H1 (cell line): Measurements from ENCODE around the gene BAIAP2L2. TPM values are rescaled to one million over a fixed set of nuclear protein-coding genes. Genes with fewer than 3 reads are reported as not detected.
A peak's percentile ranks its signal among the peaks of the same experiment; 100 is the strongest.

Experiments
- CTCF ChIA-PET: fragments of 300-600 bp; sonication (Branson Sonifier 250); formaldehyde crosslinking; loops from one replicate; lab custom pipeline; 2021; ENCODE audit not compliant: partially characterized antibody; lab: Charles Lee
- POLR2A ChIA-PET: fragments of 300-600 bp; sonication (Branson Sonifier 250); formaldehyde crosslinking; loops from one replicate; lab custom pipeline; 2021; ENCODE audit warnings: inconsistent platforms; ENCODE audit not compliant: partially characterized antibody; lab: Charles Lee
- DNase-seq, 2 experiments: peaks; one replicate each; pipeline versions ENCODE4 v3.0.0 to v3.0.0-alpha.2; 2010 to 2022; ENCODE audit warnings: low spot score in 2 of 2, low read depth in 1 of 2, mixed read lengths in 1 of 2
- FAIRE-seq: peaks from 2 replicates; lab custom pipeline; 2011; peaks lifted over from hg19 to GRCh38; lab: Jason Lieb, UNC
- H2AFZ ChIP-seq: 2 replicates; pipeline ENCODE4 v1.8.1; 2012; ENCODE audit warnings: low read length, inconsistent platforms
- H2AK5ac ChIP-seq: 2 replicates; pipeline ENCODE4 v1.6.1; 2013; ENCODE audit warnings: low read depth, low read length
- H2BK120ac ChIP-seq: replicated peaks from 2 replicates; pipeline ENCODE3; 2013; ENCODE audit warnings: low read depth, low read length, inconsistent platforms
- H2BK12ac ChIP-seq: 2 replicates; pipeline ENCODE4 v1.6.1; 2013; ENCODE audit warnings: low read depth, low read length
- H2BK15ac ChIP-seq: 2 replicates; pipeline ENCODE4 v1.6.1; 2013; ENCODE audit warnings: low read length
- H2BK20ac ChIP-seq: 2 replicates; pipeline ENCODE4 v1.6.1; 2013; ENCODE audit warnings: low read length
- H2BK5ac ChIP-seq: 2 replicates; pipeline ENCODE4 v1.6.1; 2013; ENCODE audit warnings: low read depth, low read length
- H3K14ac ChIP-seq: 2 replicates; pipeline ENCODE4 v1.6.1; 2013; ENCODE audit warnings: inconsistent platforms; ENCODE audit not compliant: insufficient read length
- H3K18ac ChIP-seq: 2 replicates; pipeline ENCODE4 v1.6.1; 2013; ENCODE audit warnings: low read length; ENCODE audit errors: extremely low read depth
- H3K23ac ChIP-seq: 2 replicates; pipeline ENCODE4 v1.6.1; 2013; ENCODE audit warnings: inconsistent platforms; ENCODE audit not compliant: insufficient read length
- H3K23me2 ChIP-seq: 2 replicates; pipeline ENCODE4 v1.6.1; 2013; ENCODE audit warnings: low read depth, low read length
- H3K27ac ChIP-seq: 2 replicates; pipeline ENCODE4 v1.6.1; 2011; ENCODE audit warnings: low read depth, low read length, inconsistent platforms
- H3K27me3 ChIP-seq, 4 experiments: replicated peaks in 1 of 4; 1 replicate in 1 of 4; 2 replicates in 3 of 4; pipeline versions ENCODE4 v1.6.1 to v1.8.1; 2011 to 2013; ENCODE audit warnings: low read length in 3 of 4, mild to moderate bottlenecking in 3 of 4, inconsistent platforms in 2 of 4, mixed read lengths in 2 of 4, moderate library complexity in 1 of 4; ENCODE audit not compliant: control insufficient read depth in 3 of 4, insufficient read depth in 3 of 4; ENCODE audit errors: extremely low read depth in 1 of 4
- H3K36me3 ChIP-seq, 4 experiments: 2 replicates each; pipeline versions ENCODE4 v1.6.1 to v1.8.1; 2011 to 2013; ENCODE audit warnings: mild to moderate bottlenecking in 4 of 4, low read length in 3 of 4, moderate library complexity in 2 of 4, control low read depth in 1 of 4, inconsistent platforms in 1 of 4; ENCODE audit not compliant: insufficient read depth in 4 of 4, control insufficient read depth in 2 of 4
- H3K4ac ChIP-seq: replicated peaks from 2 replicates; pipeline ENCODE3; 2013; ENCODE audit warnings: low read length, low read depth, mixed read lengths, inconsistent platforms; ENCODE audit not compliant: insufficient read length
- H3K4me1 ChIP-seq, 4 experiments: replicated peaks in 1 of 4; 1 replicate in 1 of 4; 2 replicates in 3 of 4; pipeline versions ENCODE4 v1.6.1 to v1.8.1; 2011 to 2013; ENCODE audit warnings: low read length in 3 of 4, inconsistent platforms in 2 of 4, mixed read lengths in 1 of 4; ENCODE audit not compliant: insufficient read depth in 4 of 4, control insufficient read depth in 3 of 4
- H3K4me2 ChIP-seq, 2 experiments: 2 replicates each; pipeline versions ENCODE4 v1.6.1 to v1.8.1; 2011 to 2013; ENCODE audit warnings: low read depth in 2 of 2, low read length in 2 of 2, control low read depth in 1 of 2, inconsistent platforms in 1 of 2, mild to moderate bottlenecking in 1 of 2; ENCODE audit not compliant: insufficient read depth in 1 of 2
- H3K4me3 ChIP-seq, 4 experiments: fragments of 200-600, 300-600 bp in 1 of 4; sonication (generic), shearing (Covaris generic), sonication (Bioruptor Twin) in 1 of 4; 2 replicates each; pipeline versions ENCODE4 v1.5.1 to v1.8.1; 2011 to 2016; ENCODE audit warnings: low read length in 4 of 4, low read depth in 3 of 4, control low read depth in 2 of 4, inconsistent platforms in 2 of 4, mild to moderate bottlenecking in 2 of 4, mixed read lengths in 1 of 4, moderate library complexity in 1 of 4; ENCODE audit not compliant: insufficient read depth in 2 of 4; ENCODE audit errors: extremely low read depth in 1 of 4
- H3K56ac ChIP-seq: replicated peaks from 2 replicates; pipeline ENCODE3; 2013; ENCODE audit warnings: low read depth, mild to moderate bottlenecking, mixed read lengths, low read length, inconsistent platforms; ENCODE audit not compliant: insufficient read length
- H3K79me1 ChIP-seq: 2 replicates; pipeline ENCODE4 v1.6.1; 2013; ENCODE audit warnings: low read depth, low read length, control low read depth
- H3K79me2 ChIP-seq, 2 experiments: 2 replicates each; pipeline versions ENCODE4 v1.6.1 to v1.8.1; 2012 to 2013; ENCODE audit warnings: low read length in 2 of 2, mild to moderate bottlenecking in 2 of 2, inconsistent platforms in 1 of 2; ENCODE audit not compliant: insufficient read depth in 2 of 2, control insufficient read depth in 1 of 2
- H3K9ac ChIP-seq, 4 experiments: replicated peaks in 1 of 4; 1 replicate in 1 of 4; 2 replicates in 3 of 4; pipeline versions ENCODE4 v1.6.1 to v1.8.1; 2011 to 2013; ENCODE audit warnings: low read depth in 3 of 4, low read length in 3 of 4, control low read depth in 2 of 4, mild to moderate bottlenecking in 2 of 4, moderate library complexity in 2 of 4, inconsistent platforms in 1 of 4; ENCODE audit errors: extremely low read depth in 1 of 4
- H3K9me3 ChIP-seq, 2 experiments: 2 replicates each; pipeline versions ENCODE4 v1.6.1 to v1.8.1; 2012 to 2013; ENCODE audit warnings: mild to moderate bottlenecking in 2 of 2, moderate library complexity in 2 of 2, control low read depth in 1 of 2, inconsistent platforms in 1 of 2, low read depth in 1 of 2, low read length in 1 of 2, mixed read lengths in 1 of 2; ENCODE audit not compliant: insufficient read depth in 2 of 2
- H4K20me1 ChIP-seq, 2 experiments: replicated peaks in 1 of 2; 2 replicates each; pipeline versions ENCODE3 to v1.8.1; 2011 to 2013; ENCODE audit warnings: inconsistent platforms in 2 of 2, low read length in 2 of 2, mild to moderate bottlenecking in 1 of 2; ENCODE audit not compliant: insufficient read depth in 2 of 2, control insufficient read depth in 1 of 2
- H4K5ac ChIP-seq: 2 replicates; pipeline ENCODE4 v1.6.1; 2013; ENCODE audit warnings: low read length, low read depth, mixed read lengths, inconsistent platforms; ENCODE audit not compliant: insufficient read length
- H4K8ac ChIP-seq: 2 replicates; pipeline ENCODE4 v1.8.0; 2013; ENCODE audit warnings: mild to moderate bottlenecking, moderate library complexity, low read length, inconsistent platforms; ENCODE audit not compliant: insufficient read depth; ENCODE audit errors: extremely low read depth
- H4K91ac ChIP-seq: replicated peaks from 2 replicates; pipeline ENCODE3; 2013; ENCODE audit warnings: low read length, mixed read lengths, inconsistent platforms; ENCODE audit not compliant: insufficient read length
- BRCA1 ChIP-seq: IDR thresholded peaks from 2 replicates; pipeline ENCODE4 v1.6.1; 2012; ENCODE audit warnings: low read depth, low read length, improper control_type of control experiment
- GABPA ChIP-seq: IDR thresholded peaks from 2 replicates; pipeline ENCODE4 v1.6.1; 2011; ENCODE audit warnings: mild to moderate bottlenecking, low read length, moderate library complexity, borderline replicate concordance; ENCODE audit not compliant: insufficient read depth
- JUN ChIP-seq: IDR thresholded peaks from 2 replicates; pipeline ENCODE4 v1.6.1; 2011; ENCODE audit warnings: low read depth, mild to moderate bottlenecking, improper control_type of control experiment, low read length
- MAFK ChIP-seq: IDR thresholded peaks from 2 replicates; pipeline ENCODE4 v1.6.1; 2012; ENCODE audit warnings: low read depth, mild to moderate bottlenecking, improper control_type of control experiment, low read length
- POLR2AphosphoS5 ChIP-seq: IDR thresholded peaks from 2 replicates; pipeline ENCODE4 v1.6.1; 2011; ENCODE audit warnings: low read depth, low read length
- POU5F1 ChIP-seq: IDR thresholded peaks from 2 replicates; pipeline ENCODE4 v1.6.1; 2011; ENCODE audit warnings: low read depth, mild to moderate bottlenecking, low read length, moderate library complexity
- RAD21 ChIP-seq, 2 experiments: IDR thresholded peaks in 1 of 2; conservative IDR thresholded peaks in 1 of 2; 2 replicates each; pipeline ENCODE4 v1.6.1; 2011; ENCODE audit warnings: low read depth in 2 of 2, low read length in 2 of 2, improper control_type of control experiment in 1 of 2, inconsistent platforms in 1 of 2, mild to moderate bottlenecking in 1 of 2, moderate library complexity in 1 of 2
- SIN3A ChIP-seq, 2 experiments: IDR thresholded peaks in 1 of 2; conservative IDR thresholded peaks in 1 of 2; 2 replicates each; pipeline ENCODE4 v1.6.1; 2011 to 2012; ENCODE audit warnings: low read length in 2 of 2, improper control_type of control experiment in 1 of 2, low read depth in 1 of 2, mild to moderate bottlenecking in 1 of 2
- SIX5 ChIP-seq: IDR thresholded peaks from 2 replicates; pipeline ENCODE4 v1.6.1; 2011; ENCODE audit warnings: mild to moderate bottlenecking, low read depth, low read length
- TAF1 ChIP-seq: IDR thresholded peaks from 2 replicates; pipeline ENCODE4 v1.6.1; 2011; ENCODE audit warnings: mild to moderate bottlenecking, low read depth, low read length
- TBP ChIP-seq: IDR thresholded peaks from 2 replicates; pipeline ENCODE4 v1.6.1; 2011; ENCODE audit warnings: low read depth, low read length, improper control_type of control experiment
- TCF12 ChIP-seq: IDR thresholded peaks from 2 replicates; pipeline ENCODE4 v1.6.1; 2011; ENCODE audit warnings: low read depth, mild to moderate bottlenecking, low read length
- YY1 ChIP-seq: IDR thresholded peaks from 2 replicates; pipeline ENCODE4 v1.6.1; 2011; ENCODE audit warnings: low read depth, mild to moderate bottlenecking, low read length
- WGBS, 2 experiments: shearing (Covaris generic) in 1 of 2; methylation state at CpG; one replicate each; pipeline versions ENCODE4 v1.1.6 to v1.1.7; 2013 to 2015; ENCODE audit warnings: low lambda C conversion rate in 2 of 2, mixed read lengths in 2 of 2, inconsistent platforms in 1 of 2, low coverage in 1 of 2, missing lambda C conversion rate in 1 of 2; ENCODE audit not compliant: insufficient replicate concordance in 2 of 2, insufficient coverage in 1 of 2, insufficient read length in 1 of 2; ENCODE audit errors: extremely low coverage in 1 of 2, missing lambda C conversion rate in 1 of 2; 5-methylcytosine and 5-hydroxymethylcytosine counted together
- polyA plus RNA-seq, 7 experiments: library from polyadenylated mRNA; depleted of rRNA in 3 of 7; stranded (reverse) in 5 of 7; unstranded in 2 of 7; fragments of >200 nt in 5 of 7; fragments of 200-250 nt in 2 of 7; gene quantifications; 1 replicate in 5 of 7; 2 replicates in 1 of 7; 4 replicates in 1 of 7; pipeline versions ENCODE4 v1.2.1 to v1.2.3, GENCODE V29; 2011 to 2013; ENCODE audit warnings: missing spikeins in 2 of 7, mixed read lengths in 2 of 7
- total RNA-seq: library from RNA; stranded (reverse); fragmentation: NEBNext Ultra II Directional; extraction: Animal tissue kit (Norgen Biotek cat#: 25700); gene quantifications from 2 replicates; pipeline ENCODE4 v1.2.1, GENCODE V29; 2021

BAIAP2L2 gene
- total and polyA plus RNA-seq, 2 of the 8 experiments (the other 6 are each of a cell fraction or from before 2014, with no cell fraction given) = 5.4 to 10.0 TPM

- Histone ChIP-seq H4K20me1 (peaks cover 0 to 5% of the 10 kb centered on the region in 2 experiments), H3K9ac (no peak overlapping the region), H3K4me2 (no peak overlapping the region), H2AK5ac (no peak overlapping the region), H3K9me3 (no peaks in the 10 kb centered on the region), H2BK120ac (no peak overlapping the region), H2BK15ac (no peak overlapping the region), H4K5ac (no peak overlapping the region), H3K23me2 (no peaks in the 10 kb centered on the region), H3K36me3 (no peaks in the 10 kb centered on the region), H2AFZ (no peak overlapping the region), H2BK20ac (no peak overlapping the region), H3K23ac (no peak overlapping the region), H3K14ac (no peak overlapping the region), H3K4me3 (no peak overlapping the region), H2BK12ac (no peak overlapping the region), H3K27ac (no peak overlapping the region), H3K18ac (no peak overlapping the region), H4K91ac (no peak overlapping the region), H3K79me1 (no peaks in the 10 kb centered on the region; the same call in 1 of the 2 replicates), H3K4me1 (peaks cover 0 to 3% (median 0%) of the 10 kb centered on the region in 4 experiments; a peak in 3 of 7 replicates), H3K27me3 (no peaks in the 10 kb centered on the region), H3K56ac (no peak overlapping the region), H3K4ac (no peak overlapping the region), H4K8ac (no peak overlapping the region), H2BK5ac (no peak overlapping the region), H3K79me2 (no peaks in the 10 kb centered on the region)
- ChIA-PET POLR2A (interaction anchor here (1.1 to 1.4 kb wide), 2 partner anchors 16 to 54 kb away, joined by 3 to 5 read pairs; no protein-coding TSS in a partner anchor), CTCF (interaction anchor here (0.9 to 11.9 kb wide), 17 partner anchors 9 to 123 kb away, joined by 3 to 93 read pairs (median 4); partner anchors contain the start of genes BAIAP2L2 and PLA2G6)
- FAIRE-seq = no peak
- 91% methylated on average over 5 of the region's 5 CpGs; no CpG with 5 or more reads in 1 of the 2 experiments for WGBS, 2 experiments
- no peak for DNase-seq
- TF ChIP-seq RAD21 (IDR thresholded peaks at IDR 0.05 in 1 of 2, conservative IDR thresholded peaks at IDR 0.05 in 1 of 2; ENCODE audit: low read depth in 2 of 2, low read length in 2 of 2) = peak; percentile 16 to 44; a peak in 2 of 4 replicates
- no peak for TF ChIP-seq BRCA1
- TF ChIP-seq POLR2AphosphoS5 = no peak
- no peak for TF ChIP-seq TAF1
- TF ChIP-seq JUN = no peak
- TF ChIP-seq TBP = no peak
- no peak for TF ChIP-seq MAFK
- TF ChIP-seq POU5F1 = no peak
- TF ChIP-seq TCF12 = no peak
- no peak for TF ChIP-seq GABPA
- no peak for TF ChIP-seq SIX5
- 0 out of 2 replicates have a peak, but pooled peaks have one; percentile 47 for TF ChIP-seq YY1
- TF ChIP-seq SIN3A (conservative IDR thresholded peaks at IDR 0.05 in 1 of 2, IDR thresholded peaks at IDR 0.05 in 1 of 2; ENCODE audit: low read depth in 1 of 2, low read length in 2 of 2) = no peak
Observed at GRCh38 chr22:38144025-38144405, 33.5 kb upstream of the BAIAP2L2 start.
